ENCODE measurements around the gene CAPN3.

- no peak for TF ChIP-seq CTCF (IDR thresholded peaks at IDR 0.05)
- TF ChIP-seq POLR2A (IDR thresholded peaks at IDR 0.05): no peak
- TF ChIP-seq POLR2AphosphoS5 (IDR thresholded peaks at IDR 0.05): no peak
- TF ChIP-seq EP300 (IDR thresholded peaks at IDR 0.05; ENCODE audit: low read depth): no peak
Observed at GRCh38 chr15:42444415-42445063, 85.2 kb downstream of the CAPN3 start.
